ENCODE data around the gene TFEB.

GRCh38 chr6:41736186-41736733, 852 bp upstream of the TFEB start:
- TF ChIP-seq POLR2AphosphoS5 (IDR thresholded peaks at IDR 0.05): no peak
- TF ChIP-seq CTCF (IDR thresholded peaks at IDR 0.05): no peak

Measured in esophagus muscularis mucosa (tissue), 3 donors.